ENCODE results near the gene IKZF4.
"Not testable (repeated sequence)": the region's sequence is repeated elsewhere in the genome, so short reads cannot be mapped to it uniquely, and the experiment has no call there.

GRCh38 chr12:56003376-56003775, 17.5 kb upstream of the IKZF4 start:
- TF ChIP-seq CTCF (conservative IDR thresholded peaks at IDR 0.05; ENCODE audit: low read depth, low read length); EZH2 (IDR thresholded peaks at IDR 0.05; ENCODE audit: low read length, unreplicated experiment); EZH2phosphoT487 (IDR thresholded peaks at IDR 0.05; ENCODE audit: borderline replicate concordance, low read length): not testable (repeated sequence)

Data from PC-3 (cell line).